GM10847 (cell line): ENCODE data around the gene RAB10.

Source experiments
- POLR2A ChIP-seq: IDR thresholded peaks from 2 replicates; pipeline ENCODE4 v1.6.1; 2011; ENCODE audit not compliant: insufficient read length; ENCODE audit errors: extremely low read depth

The RAB10 gene

GRCh38 chr2:26114151-26114550 is 80.3 kb downstream of the RAB10 start:
- TF ChIP-seq POLR2A = no peak

- TF ChIP-seq POLR2A = no peak
These were observed 84.8 kb downstream of the RAB10 start for GRCh38 chr2:26118682-26119081.

- TF ChIP-seq POLR2A = no peak
These were observed 85.6 kb downstream of the RAB10 start for GRCh38 chr2:26119521-26119920.

- TF ChIP-seq POLR2A = no peak
These were observed 88.7 kb downstream of the RAB10 start for GRCh38 chr2:26122630-26123029.

- no peak for TF ChIP-seq POLR2A
These were observed 89.5 kb downstream of the RAB10 start for GRCh38 chr2:26123426-26123825.

GRCh38 chr2:26126074-26126473 is 92.2 kb downstream of the RAB10 start:
- no peak for TF ChIP-seq POLR2A

- TF ChIP-seq POLR2A = no peak
These were observed 94.3 kb downstream of the RAB10 start for GRCh38 chr2:26128176-26128575.

GRCh38 chr2:26130763-26131162 is 96.9 kb downstream of the RAB10 start:
- no peak for TF ChIP-seq POLR2A

GRCh38 chr2:26136451-26136850 is 102.6 kb downstream of the RAB10 start:
- TF ChIP-seq POLR2A = no peak

GRCh38 chr2:26139269-26140183 is 105.6 kb downstream of the RAB10 start:
- no peak for TF ChIP-seq POLR2A

- TF ChIP-seq POLR2A = no peak
These were observed 107.4 kb downstream of the RAB10 start for GRCh38 chr2:26141145-26141769.

- no peak for TF ChIP-seq POLR2A
These were observed 110.1 kb downstream of the RAB10 start for GRCh38 chr2:26144031-26144430.

GRCh38 chr2:26144953-26145680 is 111.2 kb downstream of the RAB10 start:
- no peak for TF ChIP-seq POLR2A

GRCh38 chr2:26148501-26148900 is 114.6 kb downstream of the RAB10 start:
- no peak for TF ChIP-seq POLR2A

- no peak for TF ChIP-seq POLR2A
These were observed 116.4 kb downstream of the RAB10 start for GRCh38 chr2:26150243-26150642.

GRCh38 chr2:26157580-26157979 is 123.7 kb downstream of the RAB10 start:
- TF ChIP-seq POLR2A = no peak
